Raji (cell line): ENCODE results near the gene UBL7.

Experiments
- POLR2A ChIP-seq: IDR thresholded peaks from 2 replicates; pipeline ENCODE4 v1.6.1; 2011; ENCODE audit warnings: low read depth, low read length, control low read depth; ENCODE audit not compliant: insufficient read depth

The UBL7 gene

GRCh38 chr15:74432271-74432967 lies 28.5 kb downstream of the UBL7 start:
- TF ChIP-seq POLR2A, result no peak

- no peak for TF ChIP-seq POLR2A
Measured at GRCh38 chr15:74431645-74432044, 29.3 kb downstream of the UBL7 start.

- no peak for TF ChIP-seq POLR2A
Measured at GRCh38 chr15:74431116-74431515, 29.8 kb downstream of the UBL7 start.

GRCh38 chr15:74430510-74430951 lies 30.4 kb downstream of the UBL7 start:
- TF ChIP-seq POLR2A, result no peak

GRCh38 chr15:74429781-74430400 lies 31.1 kb downstream of the UBL7 start:
- no peak for TF ChIP-seq POLR2A

GRCh38 chr15:74428970-74429780 lies 31.8 kb downstream of the UBL7 start:
- TF ChIP-seq POLR2A, result no peak

- TF ChIP-seq POLR2A, result no peak
Measured at GRCh38 chr15:74428442-74428787, 32.5 kb downstream of the UBL7 start.

- no peak for TF ChIP-seq POLR2A
Measured at GRCh38 chr15:74427607-74428441, 33.1 kb downstream of the UBL7 start.

GRCh38 chr15:74426404-74427281 lies 34.3 kb downstream of the UBL7 start:
- no peak for TF ChIP-seq POLR2A

- no peak for TF ChIP-seq POLR2A
Measured at GRCh38 chr15:74425630-74426029, 35.3 kb downstream of the UBL7 start.

GRCh38 chr15:74424901-74425528 lies 35.9 kb downstream of the UBL7 start:
- TF ChIP-seq POLR2A, result no peak

- TF ChIP-seq POLR2A, result no peak
Measured at GRCh38 chr15:74423431-74424257, 37.3 kb downstream of the UBL7 start.
